Liver (tissue), 9 donors: Measurements from ENCODE around the gene CBFA2T2. TPM values are rescaled to one million over a fixed set of nuclear protein-coding genes. Genes with fewer than 3 reads are reported as not detected.

ENCODE experiments used
- DNase-seq: peaks from one replicate; pipeline ENCODE4 v3.0.0-alpha.2; 2017; ENCODE audit warnings: low spot score
- H3K27ac ChIP-seq, 2 donors: one replicate each; pipeline ENCODE4 v1.7.0; 2013; ENCODE audit warnings: inconsistent platforms in 2 of 2, low read length in 2 of 2, control low read depth in 1 of 2, low read depth in 1 of 2, mild to moderate bottlenecking in 1 of 2
- H3K27me3 ChIP-seq, 4 donors: one replicate each; pipeline versions ENCODE4 v1.6.1 to v1.7.0; 2013; ENCODE audit warnings: low read length in 3 of 4, inconsistent platforms in 1 of 4, mild to moderate bottlenecking in 1 of 4, moderate library complexity in 1 of 4; ENCODE audit not compliant: control insufficient read depth in 4 of 4, insufficient read depth in 4 of 4
- H3K36me3 ChIP-seq, 4 donors: one replicate each; pipeline versions ENCODE4 v1.6.1 to v1.7.0; 2013; ENCODE audit warnings: low read length in 3 of 4, mild to moderate bottlenecking in 3 of 4, low read depth in 1 of 4, moderate library complexity in 1 of 4; ENCODE audit not compliant: control insufficient read depth in 4 of 4, insufficient read depth in 3 of 4
- H3K4me1 ChIP-seq, 4 donors: one replicate each; pipeline versions ENCODE4 v1.6.1 to v1.7.0; 2013; ENCODE audit warnings: low read length in 3 of 4, mild to moderate bottlenecking in 3 of 4, moderate library complexity in 1 of 4; ENCODE audit not compliant: control insufficient read depth in 4 of 4, insufficient read depth in 4 of 4
- H3K4me3 ChIP-seq, 3 donors: one replicate each; pipeline versions ENCODE4 v1.6.1 to v1.7.0; 2013; ENCODE audit warnings: low read length in 3 of 3, control low read depth in 1 of 3, low read depth in 1 of 3, mild to moderate bottlenecking in 1 of 3
- H3K9ac ChIP-seq, 2 donors: one replicate each; pipeline ENCODE4 v1.7.0; 2013; ENCODE audit warnings: low read length in 2 of 2, mild to moderate bottlenecking in 2 of 2, moderate library complexity in 2 of 2, control low read depth in 1 of 2, low read depth in 1 of 2
- H3K9me3 ChIP-seq, 4 donors: one replicate each; pipeline versions ENCODE4 v1.6.1 to v1.7.0; 2013; ENCODE audit warnings: low read length in 3 of 4; ENCODE audit not compliant: control insufficient read depth in 4 of 4
- CTCF ChIP-seq: fragments of 150-350 bp; IDR thresholded peaks from 2 replicates; pipeline ENCODE4 v1.5.1; 2017; ENCODE audit warnings: improper control_type of control experiment, low read depth, low read length; ENCODE audit not compliant: missing input control
- EGR1 ChIP-seq, 2 donors: IDR thresholded peaks; 2 replicates each; pipeline ENCODE4 v1.6.1; 2016 to 2018; ENCODE audit warnings: antibody characterized with exemption in 2 of 2, low read depth in 2 of 2
- FOXA1 ChIP-seq: IDR thresholded peaks from 2 replicates; pipeline ENCODE4 v1.6.1; 2016; ENCODE audit warnings: antibody characterized with exemption
- HNF4A ChIP-seq, 2 donors: conservative IDR thresholded peaks; 2 replicates each; pipeline ENCODE4 v1.6.1; 2016; ENCODE audit warnings: antibody characterized with exemption in 2 of 2, mild to moderate bottlenecking in 2 of 2
- HNF4G ChIP-seq: IDR thresholded peaks from 2 replicates; pipeline ENCODE4 v1.6.1; 2016; ENCODE audit warnings: antibody characterized with exemption
- MAX ChIP-seq: IDR thresholded peaks from 2 replicates; pipeline ENCODE4 v1.6.1; 2016; ENCODE audit warnings: antibody characterized with exemption
- NR2F2 ChIP-seq: IDR thresholded peaks from 2 replicates; pipeline ENCODE4 v1.6.1; 2016; ENCODE audit warnings: antibody characterized with exemption
- REST ChIP-seq: IDR thresholded peaks from 2 replicates; pipeline ENCODE4 v1.6.1; 2016; ENCODE audit warnings: antibody characterized with exemption, mild to moderate bottlenecking
- RXRA ChIP-seq, 2 donors: IDR thresholded peaks; 2 replicates each; pipeline ENCODE4 v1.6.1; 2017 to 2018; ENCODE audit warnings: antibody characterized with exemption in 2 of 2, mild to moderate bottlenecking in 1 of 2
- SP1 ChIP-seq: IDR thresholded peaks from 2 replicates; pipeline ENCODE4 v1.6.1; 2018; ENCODE audit warnings: antibody characterized with exemption, mild to moderate bottlenecking
- YY1 ChIP-seq: IDR thresholded peaks from 2 replicates; pipeline ENCODE4 v1.6.1; 2016; ENCODE audit warnings: antibody characterized with exemption, mild to moderate bottlenecking
- WGBS: extraction: QIAGEN DNeasy Blood & Tissue Kit; methylation state at CpG from one replicate; pipeline ENCODE4 v1.1.7; 2013; 5-methylcytosine and 5-hydroxymethylcytosine counted together
- polyA plus RNA-seq, 2 donors: library from polyadenylated mRNA; stranded (reverse) in 1 of 2; unstranded in 1 of 2; fragments of 200-250 nt in 1 of 2; fragments of >200 nt in 1 of 2; fragmentation: Nextera tagmentation in 1 of 2; extraction: Ambion mirVana in 1 of 2; gene quantifications; one replicate each; pipeline versions ENCODE4 v1.2.1 to v1.2.3, GENCODE V29; 2013 to 2015
- total RNA-seq, 2 donors: library from RNA; depleted of rRNA; stranded (reverse); fragments of >200 nt; gene quantifications; one replicate each; pipeline ENCODE4 v1.2.3, GENCODE V29; 2014
- donor health status: healthy.
- donor health status: healthy.
- donor health status: healthy.
- donor health status: healthy.
- donor health status: healthy.

Gene CBFA2T2
- total and polyA plus RNA-seq, 4 donors, result 2.0 to 5.5 (median 5.3) TPM

- TF ChIP-seq CTCF (no peak), NR2F2 (no peak)
Observed at GRCh38 chr20:33554914-33555420, 65.1 kb downstream of the CBFA2T2 start (continued).

GRCh38 chr20:33555755-33556154 lies 65.9 kb downstream of the CBFA2T2 start:
- Histone ChIP-seq H3K27me3 (no peaks in the 10 kb centered on the region), H3K9me3 (no peaks in the 10 kb centered on the region), H3K4me1 (peaks cover 13 to 31% (median 21%) of the 10 kb centered on the region in 4 donors), H3K36me3 (peaks cover 0 to under 1% (median under 1%) of the 10 kb centered on the region in 4 donors), H3K4me3 (no peak overlapping the region), H3K27ac (peak overlapping the region; percentile 58 to 76), H3K9ac (peak overlapping the region; percentile 25 to 36)
- 79% methylated on average over 3 of the region's 3 CpGs for WGBS
- TF ChIP-seq SP1 (peak; percentile 31), HNF4A (conservative IDR thresholded peaks at IDR 0.05) (peak; percentile 40 to 75), HNF4G (peak; percentile 11), MAX (no peak)
- no peak for DNase-seq

GRCh38 chr20:33556246-33556645 lies 66.3 kb downstream of the CBFA2T2 start:
- H3K9ac ChIP-seq, result peak overlapping the region in 1 of 2 donors; percentile 25
- H3K27me3 ChIP-seq, result no peaks in the 10 kb centered on the region
- DNase-seq, result no peak
- TF ChIP-seq RXRA (IDR thresholded peaks at IDR 0.05) (peak; percentile 76 to 86), YY1 (peak; percentile 26), HNF4A (conservative IDR thresholded peaks at IDR 0.05) (peak in 1 of 2 donors; percentile 15), CTCF (peak; percentile 5), EGR1 (IDR thresholded peaks at IDR 0.05; ENCODE audit: low read depth in 2 of 2) (no peak)
- no peaks in the 10 kb centered on the region for H3K36me3 ChIP-seq
- H3K27ac ChIP-seq, result peak overlapping the region; percentile 58 to 76
- no peaks in the 10 kb centered on the region for H3K9me3 ChIP-seq
- 48% methylated on average over 3 of the region's 3 CpGs for WGBS
- H3K4me3 ChIP-seq, result no peak overlapping the region
- peaks cover 13 to 31% (median 21%) of the 10 kb centered on the region in 4 donors for H3K4me1 ChIP-seq

- no peak overlapping the region for H3K9ac ChIP-seq
- H3K4me3 ChIP-seq, result no peak overlapping the region
- WGBS, result 91% methylated on average over 9 of the region's 9 CpGs
- peaks cover 10 to 43% (median 32%) of the 10 kb centered on the region in 4 donors for H3K4me1 ChIP-seq
- no peak overlapping the region for H3K27ac ChIP-seq
- H3K27me3 ChIP-seq, result no peaks in the 10 kb centered on the region
- TF ChIP-seq REST (no peak), FOXA1 (no peak), NR2F2 (no peak), HNF4A (conservative IDR thresholded peaks at IDR 0.05) (no peak)
- no peaks in the 10 kb centered on the region for H3K36me3 ChIP-seq
- H3K9me3 ChIP-seq, result no peaks in the 10 kb centered on the region
- DNase-seq, result no peak
Observed at GRCh38 chr20:33558348-33559144, 68.7 kb downstream of the CBFA2T2 start.
